DND-41 (cell line): ENCODE results near the gene KPTN.

Experiments used
- ATAC-seq: fragments of 200-7000 bp; cut with Tn5 transposase; 3 replicates; pipeline ENCODE4 v1.9.1; 2021; ENCODE audit warnings: low read depth; ENCODE audit not compliant: insufficient read depth
- DNase-seq: peaks from one replicate; pipeline ENCODE4 v3.0.0-alpha.2; 2020
- H2AFZ ChIP-seq: 2 replicates; pipeline ENCODE4 v1.6.0; 2012; ENCODE audit warnings: low read depth, low read length
- H3K27ac ChIP-seq: 2 replicates; pipeline ENCODE4 v1.5.1; 2012; ENCODE audit warnings: low read length, inconsistent platforms
- H3K27me3 ChIP-seq: fragments of 200-600 bp; sonication (generic); 2 replicates; pipeline ENCODE4 v1.6.0; 2012; ENCODE audit warnings: low read length, mild to moderate bottlenecking, inconsistent platforms; ENCODE audit not compliant: insufficient read depth, poor library complexity
- H3K36me3 ChIP-seq: 2 replicates; pipeline ENCODE4 v1.5.1; 2012; ENCODE audit warnings: low read length, inconsistent platforms; ENCODE audit not compliant: insufficient read depth
- H3K4me1 ChIP-seq: 2 replicates; pipeline ENCODE4 v1.5.1; 2012; ENCODE audit warnings: mild to moderate bottlenecking, low read length; ENCODE audit not compliant: insufficient read depth
- H3K4me2 ChIP-seq: 2 replicates; pipeline ENCODE4 v1.6.0; 2012; ENCODE audit warnings: mild to moderate bottlenecking, moderate library complexity, low read length, inconsistent platforms; ENCODE audit not compliant: insufficient read depth
- H3K4me3 ChIP-seq, 2 experiments: fragments of 200-600 bp in 1 of 2; shearing (Covaris generic) in 1 of 2; 2 replicates each; pipeline ENCODE4 v1.5.1; 2012 to 2016; ENCODE audit warnings: inconsistent platforms in 2 of 2, low read length in 2 of 2, mild to moderate bottlenecking in 2 of 2, low read depth in 1 of 2, moderate library complexity in 1 of 2
- H3K79me2 ChIP-seq: 2 replicates; pipeline ENCODE4 v1.6.0; 2012; ENCODE audit warnings: low read length, inconsistent platforms; ENCODE audit not compliant: insufficient read depth
- H3K9ac ChIP-seq: 2 replicates; pipeline ENCODE4 v1.6.0; 2012; ENCODE audit warnings: low read depth, mild to moderate bottlenecking, inconsistent platforms, low read length, moderate library complexity
- H3K9me3 ChIP-seq: 2 replicates; pipeline ENCODE4 v1.5.1; 2012; ENCODE audit warnings: low read length, moderate library complexity, mild to moderate bottlenecking, inconsistent platforms; ENCODE audit not compliant: insufficient read depth, severe bottlenecking
- H4K20me1 ChIP-seq: 2 replicates; pipeline ENCODE4 v1.6.0; 2012; ENCODE audit warnings: low read length; ENCODE audit not compliant: insufficient read depth
- CTCF ChIP-seq: IDR thresholded peaks from 2 replicates; pipeline ENCODE4 v1.5.1; 2012; ENCODE audit warnings: borderline replicate concordance, low read length, moderate library complexity, mild to moderate bottlenecking; ENCODE audit not compliant: poor library complexity, severe bottlenecking; ENCODE audit errors: extremely low read depth
- EZH2 ChIP-seq: IDR thresholded peaks from 3 replicates; pipeline ENCODE4 v1.6.1; 2012; ENCODE audit warnings: borderline replicate concordance, low read depth, mild to moderate bottlenecking, moderate library complexity, low read length, inconsistent platforms; ENCODE audit not compliant: severe bottlenecking

KPTN gene

GRCh38 chr19:47491358-47492136, 7.5 kb upstream of the KPTN start:
- Histone ChIP-seq H3K36me3 (peaks cover 72% of the 10 kb centered on the region), H4K20me1 (peaks cover 25% of the 10 kb centered on the region; the same call in 1 of the 2 replicates), H3K4me1 (peaks cover 9% of the 10 kb centered on the region; the same call in 1 of the 2 replicates), H3K9me3 (no peaks in the 10 kb centered on the region), H3K9ac (no peak overlapping the region), H3K4me3 (no peak overlapping the region), H2AFZ (no peak overlapping the region), H3K27me3 (no peaks in the 10 kb centered on the region), H3K4me2 (no peak overlapping the region), H3K27ac (no peak overlapping the region), H3K79me2 (no peaks in the 10 kb centered on the region)
- ATAC-seq (no peak), DNase-seq (no peak)
- no peak for TF ChIP-seq EZH2
- TF ChIP-seq CTCF: no peak

- H3K9me3 ChIP-seq: no peaks in the 10 kb centered on the region
- H2AFZ ChIP-seq: no peak overlapping the region
- peaks cover 9% of the 10 kb centered on the region; the same call in 1 of the 2 replicates for H3K4me1 ChIP-seq
- no peaks in the 10 kb centered on the region for H3K27me3 ChIP-seq
- peaks cover 71% of the 10 kb centered on the region for H3K36me3 ChIP-seq
- H3K4me2 ChIP-seq: no peak overlapping the region
- H4K20me1 ChIP-seq: peaks cover 22% of the 10 kb centered on the region; the same call in 1 of the 2 replicates
- TF ChIP-seq EZH2 (no peak), CTCF (no peak)
- ATAC-seq (no peak), DNase-seq (no peak)
- H3K27ac ChIP-seq: no peak overlapping the region
- no peak overlapping the region for H3K9ac ChIP-seq
- no peaks in the 10 kb centered on the region for H3K79me2 ChIP-seq
- no peak overlapping the region for H3K4me3 ChIP-seq
Measured at GRCh38 chr19:47490847-47491246, 6.8 kb upstream of the KPTN start.

- H3K27me3 ChIP-seq: no peaks in the 10 kb centered on the region
- peaks cover 17% of the 10 kb centered on the region for H3K4me1 ChIP-seq
- H3K9me3 ChIP-seq: no peaks in the 10 kb centered on the region
- no peak for TF ChIP-seq EZH2
- no peak for TF ChIP-seq CTCF
- peaks cover 70% of the 10 kb centered on the region for H3K36me3 ChIP-seq
- H3K27ac ChIP-seq: no peak overlapping the region
- peaks cover 17% of the 10 kb centered on the region; the same call in 1 of the 2 replicates for H4K20me1 ChIP-seq
- ATAC-seq (no peak), DNase-seq (no peak)
- H2AFZ ChIP-seq: no peak overlapping the region
- H3K9ac ChIP-seq: no peak overlapping the region
- H3K4me2 ChIP-seq: no peak overlapping the region
- no peak overlapping the region for H3K4me3 ChIP-seq
- H3K79me2 ChIP-seq: peaks cover 2% of the 10 kb centered on the region; the same call in 1 of the 2 replicates
Measured at GRCh38 chr19:47490031-47490430, 6.0 kb upstream of the KPTN start.
